Left colon (tissue), 2 donors: ENCODE measurements around the gene PDE2A. TPM values are rescaled to one million over a fixed set of nuclear protein-coding genes. Genes with fewer than 3 reads are reported as not detected.

Source experiments
- ATAC-seq: fragments of 200-7000 bp; cut with Tn5 transposase; one replicate; pipeline ENCODE4 v1.9.1; 2020; ENCODE audit warnings: mild to moderate bottlenecking, moderate library complexity
- DNase-seq, 2 donors: peaks; one replicate each; pipeline ENCODE4 v3.0.0-alpha.2; 2020
- intact Hi-C, 2 donors: fragments of 100-400 bp; cut with DNase I in 1 of 2; cut with micrococcal nuclease in 1 of 2; formaldehyde crosslinking; loops; one replicate each; pipeline versions ENCODE4 v1.11.2 to v1.14.0; 2022; cut with DNase I, micrococcal nuclease
- microRNA-seq, 2 donors: library from miRNA; unstranded; fragments of <30 nt; microRNA quantifications; one replicate each; pipeline versions ENCODE4 v1.1.0 to v1.2.0, GENCODE V29; 2020
- total RNA-seq, 2 donors: library from RNA; stranded (reverse); fragmentation: NEBNext Ultra II Directional; extraction: Animal tissue kit (Norgen Biotek cat#: 25700); gene quantifications; one replicate each; pipeline ENCODE4 v1.2.1, GENCODE V29; 2021
- donor health status: DM: no; HTN: no; CAD: no.
- donor health status: DM: yes; HTN: yes; CAD: no.

PDE2A gene
- total RNA-seq, 2 donors from 2014 or later, result 6.6 to 10.4 TPM

- ATAC-seq, result no peak
- DNase-seq, result peak in 1 of 2 donors; percentile 15
- intact Hi-C loops, result no loop called here
Measured at GRCh38 chr11:72553706-72554105, 120.5 kb downstream of the PDE2A start.

- intact Hi-C loops, result no loop called here
- DNase-seq (no peak), ATAC-seq (no peak)
Measured at GRCh38 chr11:72552399-72552910, 121.8 kb downstream of the PDE2A start.

DNA sequence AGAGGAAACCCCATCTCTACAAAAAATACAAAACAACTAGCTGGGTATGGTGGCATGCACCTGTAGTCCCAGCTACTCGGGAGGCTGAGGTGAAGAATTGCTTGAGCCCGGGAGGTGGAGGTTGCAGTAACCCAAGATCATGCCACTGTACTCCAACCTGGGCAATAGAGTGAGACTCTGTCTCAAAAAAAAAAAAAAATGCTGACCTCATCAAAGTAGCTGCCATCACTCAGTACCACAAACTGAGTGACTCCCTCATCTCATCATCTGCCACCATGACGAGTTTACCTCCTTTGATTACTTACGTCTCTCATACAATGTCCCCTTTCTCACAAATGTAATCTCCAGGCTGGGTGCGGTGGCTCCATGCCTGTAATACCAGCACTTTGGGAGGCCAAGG lies 122.7 kb downstream of the PDE2A start:
- no peak for DNase-seq
- intact Hi-C loops, result no loop called here
- ATAC-seq, result no peak

DNA sequence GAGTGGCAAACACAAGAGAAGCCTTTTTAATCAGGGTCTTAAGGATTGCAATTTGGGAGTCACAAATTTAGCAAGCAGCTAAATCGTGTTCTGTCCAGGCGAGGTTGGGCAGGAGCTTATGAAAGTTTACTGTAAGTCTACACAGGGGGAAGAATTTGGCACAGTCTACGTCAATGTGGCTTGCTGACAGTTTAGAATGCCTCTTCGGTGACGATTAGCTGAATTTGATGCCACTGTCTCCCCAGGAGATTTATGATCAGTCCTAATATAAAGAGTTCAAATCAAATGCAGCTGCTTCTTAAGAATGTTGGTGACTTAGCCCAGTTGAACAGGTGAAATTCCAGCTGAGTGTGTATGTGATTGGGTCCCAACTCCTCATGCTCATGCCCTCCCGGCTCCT lies 125.8 kb downstream of the PDE2A start:
- intact Hi-C loops, result no loop called here
- ATAC-seq (no peak), DNase-seq (no peak)

DNA sequence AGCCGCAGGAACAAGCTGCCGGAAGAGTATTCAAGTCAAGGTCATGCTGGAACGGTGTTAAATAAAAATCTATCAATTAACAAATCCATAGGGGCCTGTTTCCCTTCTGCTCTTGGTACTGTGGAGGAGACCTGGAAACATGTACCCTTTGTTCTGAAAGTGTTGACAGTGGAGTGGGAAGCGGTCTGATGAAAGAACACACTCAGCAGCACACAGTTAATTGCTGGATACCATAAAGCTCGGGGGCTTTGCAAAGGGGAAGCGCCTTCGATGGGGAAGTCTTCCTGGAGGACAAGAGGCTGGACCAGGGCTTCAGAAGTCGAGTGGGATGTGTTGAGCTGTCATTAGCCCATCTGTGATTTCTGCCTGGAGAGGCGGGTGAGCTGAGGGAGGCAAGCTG lies 127.4 kb downstream of the PDE2A start:
- intact Hi-C loops, result no loop called here
- ATAC-seq (no peak), DNase-seq (no peak)

DNA sequence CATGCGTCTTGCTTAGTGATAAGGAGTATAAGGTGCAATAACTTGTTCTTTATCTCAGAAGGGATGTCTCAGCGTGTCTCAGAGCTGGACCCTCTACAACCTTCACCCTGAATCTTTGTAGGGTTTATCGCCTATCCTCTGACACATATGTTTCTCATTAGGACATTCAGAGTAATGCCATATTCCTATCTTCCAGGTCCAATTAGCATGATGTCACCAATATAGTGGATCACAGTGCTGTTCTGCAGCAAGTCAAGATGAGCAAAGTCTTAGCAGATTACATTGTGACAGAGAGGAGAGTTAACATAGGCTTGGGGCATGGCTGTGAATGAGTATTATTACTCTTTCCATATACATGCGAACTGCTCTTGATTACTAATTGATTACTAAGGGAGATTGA lies 129.6 kb downstream of the PDE2A start:
- intact Hi-C loops, result no loop called here
- no peak for DNase-seq
- ATAC-seq, result no peak

DNA sequence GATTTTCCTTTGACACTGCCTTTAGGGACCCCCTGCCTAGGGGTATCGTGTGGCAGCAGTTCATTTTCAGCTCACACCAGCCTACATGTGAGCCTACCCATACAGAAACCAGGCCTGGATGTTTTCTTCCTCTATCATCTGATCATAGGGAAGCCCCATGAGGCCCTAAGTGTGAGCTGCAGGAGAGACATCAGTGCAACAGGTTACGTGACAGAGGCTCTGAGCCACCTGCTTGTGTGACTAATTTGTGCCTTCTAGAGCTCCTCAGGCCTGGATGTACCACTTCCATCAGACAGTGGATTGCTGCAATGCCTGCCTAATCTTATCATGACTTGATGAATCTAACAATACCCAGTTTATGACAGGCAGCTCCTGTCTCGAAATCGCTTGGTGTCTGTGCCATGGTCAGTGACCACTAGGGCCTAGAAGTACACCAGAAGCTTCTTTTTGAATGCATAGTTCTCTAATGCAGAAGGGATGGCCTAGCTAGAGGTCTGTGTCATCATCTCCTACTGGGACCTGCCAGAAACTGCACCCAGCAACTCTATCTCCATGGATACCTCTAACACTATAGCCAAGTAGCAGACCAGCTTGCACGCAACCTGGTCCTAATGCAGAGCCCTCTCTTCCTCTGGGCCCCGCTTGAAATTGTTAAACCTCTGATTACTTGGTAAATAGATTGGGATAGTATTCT lies 130.2 kb downstream of the PDE2A start:
- ATAC-seq (no peak), DNase-seq (no peak)
- intact Hi-C loops, result no loop called here

DNA sequence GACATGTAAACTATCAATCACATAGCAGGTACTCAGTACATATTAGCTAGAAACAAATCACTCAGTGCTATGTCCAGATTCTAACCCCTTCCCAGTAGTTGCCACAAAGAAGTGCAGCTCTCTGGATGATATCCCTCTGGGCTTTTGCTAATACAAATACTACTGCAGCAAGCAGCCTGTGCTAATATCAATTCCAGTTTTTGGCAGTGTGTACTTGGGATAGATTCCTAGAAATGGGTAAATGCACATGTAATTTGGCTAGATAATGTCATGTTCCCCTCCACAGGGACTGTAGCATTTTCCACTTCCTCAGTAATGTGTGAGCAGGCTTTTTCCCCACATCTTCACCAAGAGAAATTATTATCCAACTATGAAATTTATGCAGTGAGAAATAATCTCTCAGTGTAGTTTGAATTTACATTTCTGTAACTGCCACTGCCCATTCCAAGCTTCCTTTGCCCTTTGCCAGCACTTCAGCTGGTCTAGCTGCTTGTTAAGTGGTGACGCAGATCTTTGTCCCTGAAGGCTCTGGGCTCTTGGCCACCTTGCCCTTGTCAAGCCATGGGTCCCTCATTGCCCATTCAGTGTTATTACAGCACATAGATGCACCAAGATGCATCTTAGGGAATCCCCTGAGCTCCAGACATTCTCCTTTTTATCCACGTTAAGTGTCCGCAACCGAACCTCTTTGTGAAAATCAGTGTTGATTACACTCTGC lies 132.8 kb downstream of the PDE2A start:
- no peak for ATAC-seq
- no peak for DNase-seq
- intact Hi-C loops, result no loop called here

DNA sequence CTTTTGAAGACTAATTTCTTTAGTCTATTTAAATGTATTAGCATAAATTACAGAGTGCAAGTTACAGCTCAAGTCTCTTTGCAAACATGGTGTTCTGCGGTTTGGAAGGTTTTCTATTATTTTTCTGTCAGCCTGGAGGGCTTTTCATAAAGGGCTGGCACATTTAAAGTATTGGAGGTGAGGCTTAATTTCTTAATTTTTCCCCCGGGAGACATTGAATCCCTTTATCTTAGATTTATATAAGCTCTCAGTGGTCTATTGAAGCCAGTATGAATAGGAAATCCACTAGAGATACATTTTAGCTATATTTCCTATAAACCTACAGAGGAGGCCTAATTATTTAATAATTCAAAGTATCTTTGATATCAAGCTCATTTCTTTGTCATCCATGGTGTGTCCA lies 137.2 kb downstream of the PDE2A start:
- ATAC-seq (no peak), DNase-seq (no peak)
- intact Hi-C loops, result no loop called here

DNA sequence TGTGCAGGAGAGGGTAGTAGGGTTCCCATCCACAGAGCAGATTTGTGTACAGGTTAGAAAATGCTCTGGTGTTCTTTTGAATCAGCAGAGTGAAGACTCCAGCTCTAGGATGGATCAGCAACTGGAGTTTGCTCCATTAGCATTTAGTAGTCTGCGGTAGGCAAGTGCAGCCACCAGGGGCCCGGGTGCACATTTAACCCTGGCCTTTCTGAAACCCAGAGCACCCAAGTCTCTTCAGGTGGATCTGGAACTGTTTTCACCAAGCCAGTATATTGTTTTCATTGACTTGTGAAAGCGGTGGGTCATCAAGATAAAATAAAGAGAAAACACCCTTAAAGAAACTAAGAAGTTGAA lies 139.1 kb downstream of the PDE2A start:
- intact Hi-C loops, result no loop called here
- DNase-seq (no peak), ATAC-seq (no peak)

DNA sequence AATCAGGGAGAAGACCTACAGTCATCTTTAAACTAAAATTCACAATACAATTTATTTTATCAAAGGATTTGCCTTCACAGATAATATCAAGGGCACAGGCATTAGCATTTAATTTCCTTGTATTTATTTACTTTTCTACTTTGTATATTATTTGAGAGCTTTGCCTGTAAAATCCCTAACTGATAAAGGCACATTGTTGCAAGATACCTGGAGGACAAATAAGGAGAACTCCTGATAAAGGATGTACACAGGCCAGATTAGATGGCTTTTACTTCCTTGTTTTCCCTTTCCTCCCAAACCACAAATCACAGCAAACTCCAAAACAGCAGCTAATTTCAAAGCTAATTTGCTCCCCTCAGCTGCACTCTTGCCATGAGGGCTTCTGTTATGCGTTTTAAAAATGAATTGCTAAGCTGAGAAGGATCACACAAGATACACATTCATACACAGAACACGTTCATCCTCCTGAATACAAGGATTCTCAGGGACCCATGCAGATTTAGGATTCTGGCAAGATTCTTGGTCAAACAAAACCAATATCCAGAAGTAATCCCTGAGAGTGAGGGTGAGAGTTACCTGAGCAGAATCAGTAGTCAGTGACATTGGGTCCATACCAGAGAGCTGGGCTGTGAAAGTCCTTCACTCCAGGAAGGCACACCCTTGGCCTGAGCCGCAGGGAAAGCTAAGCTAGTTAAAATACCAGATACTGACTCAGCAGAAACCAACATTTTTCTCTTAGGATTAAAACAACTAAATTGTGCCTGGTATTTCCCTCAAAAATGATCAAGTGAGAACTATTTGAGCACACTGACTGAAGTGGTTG lies 139.6 kb downstream of the PDE2A start:
- no peak for ATAC-seq
- no peak for DNase-seq
- intact Hi-C loops, result no loop called here

- DNase-seq, result no peak
- ATAC-seq, result no peak
- intact Hi-C loops, result no loop called here
Measured at GRCh38 chr11:72529068-72529467, 145.2 kb downstream of the PDE2A start.

GRCh38 chr11:72528121-72528520 lies 146.1 kb downstream of the PDE2A start:
- ATAC-seq, result no peak
- no peak for DNase-seq
- intact Hi-C loops, result no loop called here

Small RNA genes lying within 50 kb of the gene (microRNA-seq; reads per million reads assigned to microRNA genes)
- 3,373 to 4,960 reads per million in 2 donors for gene MIR139

Other genes with a start within 250 kb of the PDE2A start
- gene CLPB, start 239.9 kb downstream of the PDE2A start, total RNA-seq, result 10 to 100 TPM; 11.2 to 13.8 TPM
- gene ARAP1, start 78.0 kb upstream of the PDE2A start, total RNA-seq, result 10 to 100 TPM; 62.5 to 69.1 TPM
- 100 to 1,000 TPM; 417 to 464 TPM for gene STARD10, start 119.6 kb upstream of the PDE2A start, total RNA-seq
- 10 to 100 TPM; 44.4 to 54.2 TPM for gene ATG16L2, start 140.0 kb upstream of the PDE2A start, total RNA-seq